Testis (tissue), 3 donors: ENCODE data around the gene COL12A1. TPM values are rescaled to one million over a fixed set of nuclear protein-coding genes. Genes with fewer than 3 reads are reported as not detected.

Experiments used
- DNase-seq: peaks from one replicate; pipeline ENCODE4 v3.0.0-alpha.2; 2019
- H3K27ac ChIP-seq, 2 donors: fragments of 200-600 bp; sonication (generic); one replicate each; pipeline ENCODE4 v1.5.1; 2019
- H3K27me3 ChIP-seq: fragments of 200-600 bp; sonication (generic); one replicate; pipeline ENCODE4 v1.5.1; 2019
- H3K36me3 ChIP-seq: fragments of 200-600 bp; sonication (generic); one replicate; pipeline ENCODE4 v1.5.1; 2017; ENCODE audit warnings: low read depth; ENCODE audit errors: missing control alignments
- H3K4me1 ChIP-seq: fragments of 200-600 bp; sonication (generic); one replicate; pipeline ENCODE4 v1.5.1; 2019
- H3K4me3 ChIP-seq, 2 donors: fragments of 200-600 bp; sonication (generic); one replicate each; pipeline ENCODE4 v1.5.1; 2017 to 2019
- H3K9me3 ChIP-seq: fragments of 200-600 bp; sonication (generic); one replicate; pipeline ENCODE4 v1.5.1; 2017
- CTCF ChIP-seq, 3 experiments: fragments of 450-650 bp in 2 of 3; fragments of 200-600 bp in 1 of 3; sonication (generic) in 1 of 3; IDR thresholded peaks; one replicate each; pipeline ENCODE4 v1.5.1; 2016 to 2019; ENCODE audit warnings: antibody characterized with exemption in 3 of 3, mild to moderate bottlenecking in 2 of 3, moderate library complexity in 1 of 3
- POLR2A ChIP-seq: fragments of 450-650 bp; IDR thresholded peaks from one replicate; pipeline ENCODE4 v1.6.1; 2017; ENCODE audit warnings: antibody characterized with exemption, mild to moderate bottlenecking, moderate library complexity
- WGBS, 2 donors: methylation state at CpG; one replicate each; pipeline ENCODE4 v1.1.5; 2018; 5-methylcytosine and 5-hydroxymethylcytosine counted together
- intact Hi-C: fragments of 100-400 bp; cut with DNase I; formaldehyde crosslinking; loops from one replicate; pipeline ENCODE4 v1.15.1; 2023; ENCODE audit warnings: low total_unique reads
- polyA plus RNA-seq: library from polyadenylated mRNA; stranded (reverse); fragments of 350-450 nt; fragmentation: Illumina TruSeq; extraction: RNeasy Lipid Tissue Mini Kit (QIAGEN cat#74804); gene quantifications from one replicate; pipeline ENCODE4 v1.2.3, GENCODE V29; 2014; ENCODE audit warnings: low read depth, low replicate concordance; ENCODE audit not compliant: insufficient read depth
- total RNA-seq, 2 donors: library from RNA; depleted of rRNA; stranded (reverse); fragments of >200 nt; gene quantifications; one replicate each; pipeline ENCODE4 v1.2.3, GENCODE V29; 2016

The COL12A1 gene
- total and polyA plus RNA-seq, 3 donors from 2014 or later: 11.4 to 27.3 (median 13.6) TPM

GRCh38 chr6:75210885-75211739 is 5.3 kb upstream of the COL12A1 start:
- Histone ChIP-seq H3K27ac (no peak overlapping the region), H3K4me1 (peaks cover 18% of the 10 kb centered on the region), H3K4me3 (no peak overlapping the region), H3K36me3 (no peaks in the 10 kb centered on the region), H3K9me3 (no peaks in the 10 kb centered on the region), H3K27me3 (no peaks in the 10 kb centered on the region)
- WGBS, 2 donors: 33 to 35% methylated on average over 10 of the region's 10 CpGs
- no peak for TF ChIP-seq POLR2A
- TF ChIP-seq CTCF (IDR thresholded peaks at IDR 0.05): peak; percentile 60 to 88 (median 80)
- DNase-seq: peak; percentile 83
- intact Hi-C loops: no loop called here

GRCh38 chr6:75209184-75209723 is 3.4 kb upstream of the COL12A1 start:
- no peak for DNase-seq
- Histone ChIP-seq H3K4me1 (peaks cover 18% of the 10 kb centered on the region), H3K9me3 (no peaks in the 10 kb centered on the region), H3K27ac (no peak overlapping the region), H3K27me3 (no peaks in the 10 kb centered on the region), H3K36me3 (no peaks in the 10 kb centered on the region), H3K4me3 (no peak overlapping the region)
- 19 to 32% methylated on average over 7 of the region's 7 CpGs for WGBS, 2 donors
- TF ChIP-seq CTCF (IDR thresholded peaks at IDR 0.05) (no peak), POLR2A (no peak)
- intact Hi-C loops: loop anchor here (10.0 kb wide), 2 partner anchors 794 to 1464 kb away; no protein-coding TSS in a partner anchor

GRCh38 chr6:75208298-75209183 is 2.7 kb upstream of the COL12A1 start:
- peak; percentile 93 for DNase-seq
- H3K4me3 ChIP-seq: peak overlapping the region in 1 of 2 donors; percentile 21
- no peaks in the 10 kb centered on the region for H3K9me3 ChIP-seq
- no peaks in the 10 kb centered on the region for H3K27me3 ChIP-seq
- intact Hi-C loops: loop anchor here (10.0 kb wide), 2 partner anchors 794 to 1464 kb away; no protein-coding TSS in a partner anchor
- H3K27ac ChIP-seq: no peak overlapping the region
- no peaks in the 10 kb centered on the region for H3K36me3 ChIP-seq
- TF ChIP-seq CTCF (IDR thresholded peaks at IDR 0.05) (peak; percentile 77 to 86 (median 78)), POLR2A (no peak)
- H3K4me1 ChIP-seq: peaks cover 18% of the 10 kb centered on the region
- 7 to 9% methylated on average over 33 of the region's 33 CpGs for WGBS, 2 donors

GRCh38 chr6:75206576-75207342 is 906 bp upstream of the COL12A1 start:
- Histone ChIP-seq H3K36me3 (no peaks in the 10 kb centered on the region), H3K9me3 (no peaks in the 10 kb centered on the region), H3K4me3 (peak overlapping the region; percentile 51 to 71), H3K27me3 (no peaks in the 10 kb centered on the region), H3K4me1 (peaks cover 18% of the 10 kb centered on the region), H3K27ac (no peak overlapping the region)
- DNase-seq: no peak
- WGBS, 2 donors: 17 to 19% methylated on average over 35 of the region's 35 CpGs
- intact Hi-C loops: loop anchor here (10.0 kb wide), 2 partner anchors 792 to 1462 kb away; no protein-coding TSS in a partner anchor
- TF ChIP-seq CTCF (IDR thresholded peaks at IDR 0.05): no peak
- TF ChIP-seq POLR2A: no peak
